GM21619 (cell line): ENCODE measurements around the gene CHRNA5.

Source experiments
- ATAC-seq: cut with Tn5 transposase; IDR thresholded peaks from one replicate; pipeline ENCODE4 v1.9.1; 2021; ENCODE audit not compliant: unreplicated experiment

CHRNA5 gene

GRCh38 chr15:78619022-78619950 is 54.0 kb downstream of the CHRNA5 start:
- ATAC-seq = no peak

GRCh38 chr15:78620021-78620526 is 54.8 kb downstream of the CHRNA5 start:
- ATAC-seq = no peak

DNA sequence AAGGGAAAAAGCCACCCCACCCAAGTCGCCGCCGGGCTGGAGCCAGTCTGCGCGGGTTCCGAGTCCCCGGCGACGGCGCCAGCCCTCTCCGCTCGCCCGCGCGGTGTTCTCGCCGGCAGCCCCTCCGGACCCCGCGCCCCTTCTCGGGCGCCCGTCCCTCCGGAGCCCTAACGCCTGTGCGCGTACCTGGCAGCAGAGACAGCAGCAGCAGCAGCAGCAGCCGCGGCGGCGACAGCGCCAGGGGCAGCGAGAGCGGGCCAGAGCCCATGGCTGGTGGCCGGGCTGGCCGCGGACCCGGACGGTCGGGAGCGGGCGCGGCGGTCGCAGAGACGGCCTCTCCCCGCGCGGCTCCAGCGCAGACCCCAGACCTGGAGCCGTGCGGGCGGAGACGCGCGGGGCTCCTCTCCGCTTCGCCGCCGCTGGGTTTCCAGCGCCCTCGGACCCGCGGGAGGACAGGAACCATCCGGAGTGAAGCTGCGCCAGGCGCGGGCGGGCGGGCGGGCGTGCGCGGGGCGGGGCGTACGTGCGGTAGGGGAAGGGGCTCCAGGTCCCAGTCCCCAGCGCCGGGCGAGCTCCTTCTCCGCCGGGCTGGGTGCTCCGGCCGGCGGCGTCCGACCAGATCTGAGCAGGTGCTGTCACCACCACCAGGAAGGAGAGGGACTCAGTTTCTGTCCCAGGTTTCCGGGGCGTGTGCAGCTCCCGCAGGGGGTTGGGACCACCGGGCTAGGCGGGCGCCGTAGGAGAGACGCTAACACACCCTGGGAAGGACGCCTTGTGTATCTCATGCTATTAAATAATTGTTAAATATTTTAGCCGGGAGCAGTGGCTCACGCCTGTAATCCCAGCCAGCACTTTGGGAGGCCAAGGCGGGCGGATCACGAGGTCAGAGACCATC is 55.5 kb downstream of the CHRNA5 start, which contains the start of gene CHRNA3:
CHRNA3 (minus strand) TSS at position 470 of the 895 bp plus-strand sequence; CDS start at position 268, 202 bp downstream.
- no peak for ATAC-seq

DNA sequence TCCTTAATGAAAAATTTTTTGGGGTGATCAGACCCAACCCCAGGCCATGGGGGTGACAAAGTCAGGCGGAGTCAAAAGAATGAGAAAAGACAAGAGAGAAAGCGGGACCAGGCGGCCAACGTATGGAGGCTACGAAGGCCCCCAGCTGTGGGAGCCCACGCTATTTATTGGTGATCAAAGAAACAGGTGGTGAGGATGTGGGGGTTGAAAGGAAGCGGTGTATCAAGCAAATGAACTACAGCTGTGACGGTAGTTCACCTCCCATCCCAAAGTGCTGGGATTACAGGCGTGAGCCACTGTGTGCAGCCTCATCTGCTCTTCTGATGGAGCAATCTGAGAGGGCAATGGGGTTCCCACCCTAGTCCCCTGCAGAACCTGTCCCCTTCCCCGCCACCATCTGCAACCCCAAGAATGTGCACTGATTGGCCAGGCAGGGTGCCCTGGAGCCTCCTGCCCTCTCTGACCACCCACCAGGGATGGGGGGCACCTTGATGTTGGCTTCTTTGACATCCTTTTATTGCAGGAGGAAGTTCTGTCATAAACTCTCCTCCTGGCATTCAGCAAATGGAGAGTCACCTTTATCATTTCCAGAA is 56.6 kb downstream of the CHRNA5 start:
- no peak for ATAC-seq

DNA sequence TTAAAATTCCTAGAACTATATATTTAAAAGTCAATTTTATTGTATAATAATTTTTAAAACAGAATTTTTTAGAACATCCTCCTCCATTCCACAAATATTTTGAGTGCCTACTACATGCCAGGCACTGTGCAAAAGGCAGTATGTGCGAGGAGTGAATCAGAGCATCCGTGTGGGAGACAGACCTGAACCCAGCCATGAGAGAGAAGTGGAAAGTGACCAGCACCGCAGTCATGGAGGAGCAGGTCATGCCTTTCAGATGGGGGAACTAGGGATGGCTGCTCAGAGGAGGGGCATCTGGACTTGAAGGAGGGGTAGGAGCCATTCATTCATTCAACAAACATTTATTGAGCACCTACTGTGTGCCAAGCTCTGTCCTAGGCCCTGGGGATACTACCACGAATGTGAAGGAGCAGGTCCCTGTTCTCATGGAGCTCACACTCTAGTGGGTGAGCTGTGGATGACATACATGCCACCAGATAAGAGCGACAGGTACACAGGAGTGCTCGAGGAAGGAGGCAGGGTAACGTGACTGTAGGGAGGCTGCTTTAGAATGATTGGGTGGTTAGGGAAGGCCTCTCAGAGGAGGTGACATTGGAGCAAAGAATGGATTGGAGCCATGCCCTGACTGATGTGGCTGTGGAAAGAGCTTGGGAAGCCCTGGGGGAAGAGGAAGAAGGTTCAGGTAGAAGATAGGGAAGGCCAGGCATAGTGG is 58.6 kb downstream of the CHRNA5 start:
- no peak for ATAC-seq

- no peak for ATAC-seq
These were observed 59.6 kb downstream of the CHRNA5 start for GRCh38 chr15:78624651-78625590.

DNA sequence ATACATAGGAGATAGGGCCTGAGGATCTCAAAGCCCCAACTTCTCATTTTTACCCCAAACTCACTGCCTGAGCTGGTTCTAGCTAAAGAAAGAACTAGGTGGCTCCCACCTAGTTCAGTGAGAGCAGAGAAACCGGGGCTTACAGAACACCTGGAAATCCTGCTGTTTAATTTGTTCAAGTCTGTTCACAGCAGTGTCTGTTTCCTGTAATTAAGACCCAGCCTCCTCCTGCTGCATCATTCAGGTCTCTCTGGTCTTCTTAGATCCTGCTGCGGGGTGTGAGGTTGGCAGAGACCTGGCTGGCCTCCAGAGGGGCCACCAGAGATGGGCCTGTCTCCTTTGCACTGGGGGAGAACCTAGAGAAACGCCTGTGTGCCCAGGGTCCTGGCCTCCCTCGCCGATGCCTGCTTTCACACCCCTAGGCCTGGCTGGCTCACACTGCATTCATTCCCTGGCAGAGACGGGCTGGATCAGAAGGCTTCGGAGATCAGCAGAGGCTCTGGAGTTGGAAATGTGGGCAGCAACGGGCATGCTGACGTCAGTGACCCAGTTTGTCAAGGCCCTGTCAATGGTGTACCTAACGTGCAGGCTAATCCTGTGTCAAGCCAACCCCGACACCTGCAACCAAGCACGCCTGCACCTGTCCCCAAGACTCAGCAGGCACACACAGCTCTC is 60.4 kb downstream of the CHRNA5 start:
- ATAC-seq = no peak

GRCh38 chr15:78626381-78626995 is 61.2 kb downstream of the CHRNA5 start:
- ATAC-seq = no peak

DNA sequence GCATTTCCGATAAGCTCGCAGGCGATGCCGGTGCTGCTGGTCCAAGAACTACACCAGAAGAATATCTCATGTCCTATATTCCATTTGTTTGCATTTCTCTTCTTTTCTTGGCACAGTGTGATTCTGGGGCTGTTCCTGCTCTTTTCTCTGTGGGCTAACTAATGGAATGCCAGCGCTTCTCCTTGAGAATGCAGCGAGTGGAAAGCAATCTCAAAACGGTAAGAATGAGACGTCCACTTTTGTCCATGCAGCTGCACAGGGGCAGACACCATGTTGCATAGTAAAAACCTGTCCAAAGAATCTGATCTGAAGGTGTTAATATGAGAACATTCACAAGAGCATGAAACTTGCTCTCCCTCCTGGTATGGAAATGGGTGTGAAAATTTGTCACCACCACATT is 62.0 kb downstream of the CHRNA5 start:
- no peak for ATAC-seq

DNA sequence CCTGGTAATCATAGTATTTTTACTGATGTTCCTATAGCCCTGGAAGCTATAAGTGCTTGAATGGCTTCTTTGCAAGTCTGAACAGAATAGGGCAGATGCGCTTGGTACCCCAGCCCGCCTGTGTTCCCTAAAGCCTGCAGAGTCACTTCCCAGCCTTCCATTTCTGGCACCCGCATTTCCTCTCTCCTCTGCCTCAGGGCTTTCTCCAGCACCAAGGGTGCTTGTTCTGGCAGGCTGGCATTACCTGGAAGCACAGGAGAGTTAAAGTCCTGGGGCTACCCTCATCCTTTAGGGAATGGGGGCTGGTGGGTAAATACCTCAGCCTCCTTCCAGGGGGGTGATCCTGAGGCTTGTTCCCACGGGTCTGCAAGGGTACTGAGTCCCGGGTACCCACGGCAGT is 62.9 kb downstream of the CHRNA5 start:
- ATAC-seq = no peak

DNA sequence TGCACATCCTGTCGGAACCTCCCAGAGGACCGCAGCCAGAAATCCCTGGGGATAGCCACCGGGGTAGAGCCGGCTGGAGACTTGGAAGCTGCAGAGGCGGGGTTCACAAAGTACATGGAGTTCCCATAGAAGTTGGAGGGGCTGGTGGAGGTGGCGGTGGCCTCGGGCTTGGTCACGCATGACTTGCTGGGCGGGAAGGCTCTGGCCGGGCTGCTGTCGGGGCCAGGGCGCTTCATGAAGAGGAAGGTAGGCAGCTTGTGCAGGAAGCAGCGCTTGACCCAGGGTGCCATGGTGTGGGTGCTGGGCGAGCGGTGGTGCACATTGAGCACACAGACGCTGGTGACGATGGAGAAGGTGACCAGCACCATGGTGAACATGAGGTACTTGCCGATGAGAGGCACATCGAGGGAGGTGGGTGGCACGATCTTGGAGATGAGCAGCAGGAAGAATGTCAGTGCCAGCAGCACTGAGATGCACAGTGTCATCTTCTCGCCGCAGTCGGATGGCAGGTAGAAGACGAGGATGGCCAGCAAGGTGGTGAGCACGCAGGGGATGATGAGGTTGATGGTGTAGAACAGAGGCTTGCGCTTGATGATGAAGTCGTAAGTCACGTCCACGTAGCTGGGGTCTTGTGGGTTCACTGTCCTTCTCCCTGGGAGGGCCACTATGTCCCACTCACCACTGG is 63.9 kb downstream of the CHRNA5 start:
- no peak for ATAC-seq

GRCh38 chr15:78629716-78630065 is 64.4 kb downstream of the CHRNA5 start:
- no peak for ATAC-seq

DNA sequence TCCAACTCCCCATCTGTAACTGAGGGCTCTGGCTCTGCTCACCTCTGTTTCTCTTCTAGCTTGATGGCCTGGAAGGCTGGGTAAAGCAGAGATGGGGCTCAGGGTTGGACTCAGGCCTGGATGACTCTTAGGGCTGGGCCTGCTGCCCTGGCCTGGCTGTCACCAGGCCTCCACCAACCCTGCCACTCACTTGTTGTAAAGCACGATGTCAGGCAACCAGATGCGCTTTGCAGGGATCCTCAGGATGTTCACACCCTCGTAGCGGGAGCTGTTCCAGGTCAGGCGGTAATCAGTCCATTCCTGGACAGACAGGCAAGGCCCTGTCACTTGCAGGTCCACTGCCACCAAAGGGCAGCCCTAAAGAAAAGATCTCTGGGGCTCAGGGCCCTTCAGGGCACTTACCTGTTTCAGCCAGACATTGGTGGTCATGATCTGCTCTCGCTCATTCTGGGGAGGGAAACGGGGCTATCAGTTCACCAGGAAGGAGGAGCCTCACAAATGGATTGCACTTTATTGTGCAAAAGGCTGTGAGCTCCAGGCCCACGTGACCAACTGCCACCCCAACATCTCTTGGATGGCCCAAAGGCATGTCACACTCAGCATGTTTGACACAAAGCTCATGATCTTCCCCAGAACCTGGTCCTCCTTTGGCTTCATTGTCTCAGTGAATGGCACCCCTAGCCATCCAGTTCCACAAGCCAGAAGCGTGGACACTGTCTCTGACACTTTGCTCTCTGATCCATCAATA is 65.7 kb downstream of the CHRNA5 start:
- no peak for ATAC-seq

- ATAC-seq = no peak
These were observed 68.0 kb downstream of the CHRNA5 start for GRCh38 chr15:78633348-78633747.

- no peak for ATAC-seq
These were observed 69.2 kb downstream of the CHRNA5 start for GRCh38 chr15:78634210-78635145.

DNA sequence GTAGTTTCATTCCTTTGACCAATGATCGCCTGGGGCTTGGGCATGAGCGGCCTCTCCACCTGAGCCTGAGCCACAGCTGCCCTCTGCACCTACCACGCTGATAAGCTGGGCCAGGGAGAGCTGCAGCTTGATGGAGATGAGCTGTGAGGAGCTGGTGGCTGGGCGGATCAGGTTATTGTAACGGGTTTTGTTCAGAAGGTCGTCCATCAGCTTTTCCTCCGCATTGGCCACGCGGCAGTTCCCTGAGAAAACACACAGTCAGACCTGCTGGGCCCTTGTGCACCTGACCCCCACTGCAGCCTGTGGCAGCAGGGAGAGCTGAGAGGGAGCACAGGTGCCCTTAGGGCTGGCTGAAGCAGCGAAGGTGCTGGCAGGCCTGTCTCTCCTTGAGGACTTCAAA is 70.0 kb downstream of the CHRNA5 start:
- ATAC-seq = no peak
